HG03095 (cell line): ENCODE results near the gene TAF12.
A peak's percentile ranks its signal among the peaks of the same experiment; 100 is the strongest.
"Not testable (repeated sequence)": the region's sequence is repeated elsewhere in the genome, so short reads cannot be mapped to it uniquely, and the experiment has no call there.

ENCODE experiments used
- ATAC-seq: cut with Tn5 transposase; IDR thresholded peaks from one replicate; pipeline ENCODE4 v1.9.1; 2021; ENCODE audit warnings: moderate library complexity; ENCODE audit not compliant: unreplicated experiment

The TAF12 gene

DNA sequence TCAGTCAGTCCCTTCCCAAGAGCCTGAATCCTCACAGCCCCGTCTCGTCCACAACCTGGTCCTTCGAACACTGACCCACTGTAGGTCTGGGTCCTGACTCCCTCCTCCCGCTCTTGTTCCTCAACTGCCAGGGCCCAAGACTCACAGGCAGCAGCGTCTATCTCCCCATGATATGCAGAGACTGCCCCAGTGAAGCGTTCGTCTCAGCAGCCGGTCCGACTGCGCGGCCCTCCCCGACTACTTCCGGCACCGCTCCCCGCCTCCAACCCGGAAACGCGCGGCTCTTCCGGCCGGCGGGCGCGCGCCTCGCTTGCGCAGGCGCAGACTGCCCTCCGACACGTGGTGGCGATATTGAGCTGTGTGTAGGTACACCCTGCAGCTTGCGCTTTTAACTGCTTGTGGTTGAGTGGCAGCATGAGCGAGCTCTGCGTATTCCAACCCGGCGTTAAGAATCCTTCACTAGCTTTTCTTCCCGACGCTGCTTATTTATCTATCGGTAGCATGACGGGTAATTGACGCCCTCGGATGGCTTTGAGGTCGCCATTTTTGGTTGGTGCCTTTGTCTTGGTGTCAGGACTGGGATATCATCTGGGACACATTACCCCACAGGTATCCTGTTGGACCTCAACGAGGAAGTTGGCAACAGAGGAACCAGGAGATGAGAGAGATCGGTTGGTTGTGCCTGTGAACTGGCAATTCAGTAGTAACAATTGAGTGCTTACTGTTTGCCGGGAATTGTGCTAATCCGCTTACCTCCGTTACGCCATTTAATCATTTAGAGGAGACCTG, at the start of gene TAF12:
TAF12 (minus strand) TSS at position 221 of the 789 bp plus-strand sequence. CDS start 20,986 bp downstream, outside the sequence.
- ATAC-seq, result peak; percentile 70

DNA sequence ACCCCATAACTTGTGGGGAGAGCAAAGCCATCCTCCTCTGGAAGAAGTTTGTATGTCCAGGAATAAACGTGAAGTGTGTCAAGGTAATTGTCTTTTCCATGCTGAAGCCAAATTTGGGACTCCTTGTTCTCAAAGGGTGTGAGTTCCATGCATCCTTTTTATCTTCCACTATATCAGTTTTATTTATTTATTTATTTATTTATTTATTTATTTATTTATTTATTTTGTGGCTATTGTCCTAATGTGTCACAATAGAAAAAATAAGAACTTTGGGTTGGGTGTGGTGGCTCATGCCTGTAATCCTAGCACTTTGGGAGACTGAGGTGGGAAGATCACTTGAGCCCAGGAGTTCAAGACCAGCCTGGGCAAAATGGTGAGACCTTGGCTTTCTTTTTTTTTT, 48.8 kb upstream of the TAF12 start:
- ATAC-seq, result not testable (repeated sequence)

DNA sequence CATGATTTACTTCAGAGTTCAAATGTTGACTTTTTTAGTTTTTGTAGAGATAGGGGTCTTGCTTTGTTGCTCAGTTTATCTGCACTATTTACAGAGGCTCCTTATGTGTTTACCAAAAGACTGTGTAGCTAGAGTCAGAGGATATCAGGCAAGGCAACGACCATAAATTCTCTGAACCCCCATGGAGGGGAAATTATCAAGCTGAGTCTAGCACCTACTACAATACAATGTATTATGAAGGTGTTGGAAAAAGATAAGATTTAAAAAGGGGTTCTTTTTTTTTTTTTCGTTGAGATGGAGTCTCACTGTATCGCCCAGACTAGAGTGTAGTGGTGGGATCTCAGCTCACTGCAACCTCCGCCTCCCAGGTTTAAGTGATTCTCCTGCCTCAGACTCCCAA, 42.1 kb upstream of the TAF12 start:
- ATAC-seq, result no peak

DNA sequence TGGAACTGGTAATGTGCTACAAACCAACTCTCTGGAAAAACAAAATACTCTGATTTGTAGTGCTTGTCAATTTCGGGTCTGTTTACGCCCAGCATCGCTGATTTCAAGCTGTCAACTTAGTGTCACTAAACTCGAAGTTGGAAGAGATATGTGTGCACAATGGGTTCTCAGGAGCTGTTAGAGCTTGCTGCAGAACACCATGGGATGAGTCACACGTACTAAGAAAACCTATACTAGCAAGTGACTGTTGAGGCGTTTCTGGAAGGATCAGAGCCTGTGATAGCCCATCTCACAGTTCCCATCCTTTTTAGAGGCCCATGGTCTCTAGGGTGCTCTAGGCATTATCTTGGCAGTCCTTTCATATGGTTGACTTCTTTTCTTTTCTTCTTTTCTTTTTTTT, 40.0 kb upstream of the TAF12 start:
- ATAC-seq, result no peak

DNA sequence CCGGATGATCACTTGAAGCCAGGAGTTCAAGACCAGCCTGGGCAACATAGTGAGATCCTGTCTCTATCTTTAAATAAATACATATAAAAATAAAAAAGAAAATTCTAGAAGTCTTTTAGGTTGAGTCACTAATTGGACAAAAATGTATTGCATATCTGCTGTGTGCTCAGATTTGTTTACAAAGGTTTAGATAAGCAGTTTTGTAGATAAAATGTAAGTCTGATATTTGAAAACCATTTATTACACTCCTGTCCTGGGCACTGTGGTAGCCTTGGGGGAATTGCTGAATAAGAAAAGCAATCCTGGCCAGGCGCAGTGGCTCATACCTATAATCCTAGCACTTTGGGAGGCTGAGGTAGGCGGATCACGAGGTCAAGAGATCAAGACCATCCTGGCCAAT, 37.3 kb upstream of the TAF12 start:
- ATAC-seq, result no peak

GRCh38 chr1:28675924-28676257, 33.0 kb upstream of the TAF12 start:
- no peak for ATAC-seq

- not testable (repeated sequence) for ATAC-seq
These were observed 30.1 kb upstream of the TAF12 start for GRCh38 chr1:28672971-28673370.

DNA sequence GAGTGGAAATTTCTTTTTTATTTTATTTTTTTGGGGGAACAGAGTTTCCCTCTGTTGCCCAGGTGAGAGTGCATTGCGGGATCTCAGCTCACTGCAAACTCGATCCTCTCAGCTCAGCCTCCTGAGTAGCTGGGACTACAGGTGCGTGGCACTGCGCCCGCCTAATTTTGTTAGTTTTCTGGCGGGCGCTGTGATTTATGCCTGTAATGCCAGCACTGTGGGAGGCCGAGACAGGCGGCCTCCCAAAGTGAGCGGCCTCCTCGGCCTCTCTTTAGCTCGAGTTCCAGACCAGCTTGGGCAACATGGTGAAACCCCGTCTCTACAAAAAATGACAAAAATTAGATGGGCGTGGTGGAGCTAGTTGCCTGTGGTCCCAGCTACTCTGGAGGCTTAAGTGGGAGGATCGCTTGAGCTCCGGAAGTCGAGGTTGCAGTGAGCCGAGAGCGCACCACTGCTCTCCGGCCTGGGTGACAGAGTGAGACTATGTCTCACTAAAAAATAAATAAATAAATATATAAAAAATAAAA, 28.4 kb upstream of the TAF12 start:
- no peak for ATAC-seq

DNA sequence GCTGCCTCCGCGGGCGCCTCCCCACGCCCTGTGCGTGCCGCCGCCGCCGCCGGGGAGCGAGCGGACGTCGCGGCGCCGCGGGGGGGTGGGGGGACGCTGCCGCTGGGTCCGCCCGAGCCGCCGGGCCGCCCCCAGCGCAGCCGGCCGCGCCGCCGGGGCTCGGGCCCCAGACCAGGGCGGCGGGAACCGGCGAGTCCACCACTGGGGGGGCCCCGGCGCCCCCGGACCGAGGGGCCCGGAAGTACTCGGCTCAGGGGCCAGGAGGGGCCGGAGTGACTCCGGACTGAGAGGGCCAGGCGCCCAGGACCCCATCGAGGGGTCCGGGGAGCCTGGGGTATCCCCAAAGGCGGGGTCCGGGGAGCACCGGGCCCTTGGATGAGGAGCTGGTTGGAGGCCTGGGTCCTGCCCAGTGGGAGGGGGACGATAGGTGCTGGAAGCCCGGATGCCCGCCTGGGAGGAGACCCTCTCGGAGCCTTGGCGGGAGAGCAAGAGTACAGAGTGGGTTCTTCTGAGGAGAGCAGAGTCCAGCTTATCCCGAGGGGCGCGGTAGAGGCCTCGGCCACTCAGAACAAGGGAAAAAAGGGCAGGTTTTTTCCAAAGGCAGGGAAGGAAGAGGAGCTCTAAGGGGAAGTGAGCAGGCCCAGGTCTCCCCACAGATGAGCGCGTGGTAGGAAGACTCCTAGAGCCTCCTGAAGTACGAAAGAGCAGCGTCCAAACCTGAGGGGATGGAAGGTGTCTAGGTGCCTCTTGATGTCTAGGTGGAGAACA, 26.3 kb upstream of the TAF12 start:
- peak; percentile 44 for ATAC-seq

DNA sequence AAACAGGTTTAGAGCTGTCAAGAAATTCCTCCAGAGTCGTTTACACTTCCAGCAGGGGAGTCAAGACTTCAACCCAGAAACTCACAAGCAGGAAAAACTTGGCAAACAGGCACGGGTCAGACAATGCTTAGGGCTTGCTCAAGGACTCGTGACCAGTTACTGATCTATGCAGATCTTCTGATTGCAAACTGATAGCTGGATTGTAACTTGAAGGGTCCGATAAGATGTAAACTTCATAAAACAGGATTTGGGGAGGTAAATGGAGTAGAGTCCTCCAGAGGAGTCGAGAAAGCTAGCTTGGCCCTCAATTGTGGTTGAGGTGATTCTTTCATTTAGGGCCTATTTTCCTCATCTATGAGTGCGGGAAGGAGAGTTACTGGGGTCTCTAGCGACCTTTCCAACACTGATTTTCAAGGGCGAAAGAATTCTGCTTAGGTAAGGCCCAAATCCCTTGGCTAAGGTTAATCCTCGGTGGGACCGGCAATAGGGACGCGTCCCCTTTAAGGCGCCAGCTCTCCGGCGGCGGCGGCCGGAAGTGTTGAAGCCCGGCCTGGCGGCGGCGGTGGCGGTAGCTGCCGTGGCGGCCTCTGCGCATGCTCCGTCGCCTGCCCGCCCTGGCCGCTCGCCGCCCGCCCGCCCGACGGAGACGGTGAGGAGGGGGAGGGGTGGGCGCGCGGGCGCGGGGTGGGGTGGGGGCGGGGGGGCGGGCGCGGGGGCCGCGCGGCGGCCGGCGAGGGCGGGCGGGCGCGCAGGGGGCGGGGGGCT, 25.5 kb upstream of the TAF12 start, which contains the start of gene GMEB1:
GMEB1 (plus strand) TSS at position 594 of the 765 bp plus-strand sequence. CDS start 14,829 bp downstream, outside the sequence.
- peak; percentile 54 for ATAC-seq

GRCh38 chr1:28666806-28667205, 23.9 kb upstream of the TAF12 start:
- ATAC-seq, result no peak

GRCh38 chr1:28663871-28664470, 21.1 kb upstream of the TAF12 start:
- ATAC-seq, result no peak

- no peak for ATAC-seq
These were observed 13.5 kb upstream of the TAF12 start for GRCh38 chr1:28656335-28656734.

- ATAC-seq, result not testable (repeated sequence)
These were observed 12.8 kb upstream of the TAF12 start for GRCh38 chr1:28655448-28656311.

- not testable (repeated sequence) for ATAC-seq
These were observed 11.0 kb upstream of the TAF12 start for GRCh38 chr1:28653870-28654269.

- ATAC-seq, result not testable (repeated sequence)
These were observed 10.2 kb upstream of the TAF12 start for GRCh38 chr1:28653063-28653462.

DNA sequence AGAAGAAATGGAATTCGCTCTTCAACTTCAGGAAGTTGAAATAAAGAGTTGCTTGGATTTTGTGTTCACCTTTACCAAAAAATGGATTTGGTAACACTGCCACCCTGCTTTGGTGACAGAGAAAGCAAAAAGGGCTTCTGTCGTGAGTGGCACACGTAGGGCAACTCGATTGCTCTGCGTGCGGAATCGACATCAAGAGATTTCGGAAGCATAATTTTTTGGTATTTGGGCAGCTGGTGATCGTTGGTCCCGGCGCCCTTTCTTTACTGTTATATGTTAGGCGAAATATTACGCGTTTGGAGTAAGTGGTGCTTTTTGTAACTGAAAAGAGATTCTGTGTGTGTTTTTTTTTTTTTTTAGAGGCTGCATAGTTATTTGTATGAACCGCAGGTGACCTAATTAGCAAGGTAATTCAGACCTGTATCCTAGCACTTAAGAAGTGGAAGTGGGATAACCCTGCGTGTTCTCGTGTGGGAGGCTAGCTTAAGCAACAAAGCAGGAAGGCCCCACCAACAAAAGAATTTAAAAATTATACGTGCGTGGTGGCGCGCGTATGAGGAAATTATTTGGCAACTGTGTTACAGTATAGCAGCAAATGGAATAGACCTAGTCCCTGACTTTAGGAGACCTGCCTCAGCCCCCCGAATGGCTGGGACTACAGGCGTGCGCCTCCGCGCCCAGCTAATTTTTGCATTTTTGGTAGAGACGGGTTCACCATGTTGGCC, 5.8 kb upstream of the TAF12 start, which contains the start of gene RNU11:
RNU11 (plus strand) TSS at position 127 of the 725 bp plus-strand sequence.
- ATAC-seq, result peak; percentile 48

DNA sequence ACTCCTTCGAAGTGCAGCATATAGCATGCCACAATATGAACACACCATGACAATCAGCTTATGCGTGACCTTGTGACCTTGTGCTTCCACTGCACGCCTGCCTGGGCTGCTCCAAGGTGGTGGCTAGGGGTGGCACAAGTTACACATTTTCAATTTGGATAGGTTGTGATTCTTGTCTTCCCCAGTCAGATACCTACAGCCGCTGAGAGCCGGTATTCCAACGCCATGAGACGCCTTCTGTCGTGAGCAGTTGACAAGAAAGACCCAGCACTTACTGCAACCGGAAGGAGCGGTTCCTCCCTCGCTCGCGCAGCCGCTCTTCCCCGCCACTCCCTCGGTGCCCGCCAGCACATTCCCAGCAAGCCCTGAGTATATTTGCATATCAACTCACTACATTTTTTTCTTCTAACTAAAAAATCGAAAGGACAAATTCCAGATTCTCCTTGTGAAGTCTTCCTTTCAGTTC, 5.2 kb upstream of the TAF12 start:
- ATAC-seq, result peak; percentile 57

- ATAC-seq, result no peak
These were observed 3.2 kb upstream of the TAF12 start for GRCh38 chr1:28646040-28646439.
